GM12865 (cell line): ENCODE results near the gene MAP2K6.

ENCODE experiments used
- DNase-seq: peaks from one replicate; pipeline ENCODE4 v3.0.0; 2010; ENCODE audit warnings: low read depth
- H3K4me3 ChIP-seq: 2 replicates; pipeline ENCODE4 v1.5.1; 2011; ENCODE audit warnings: mild to moderate bottlenecking, low read depth, low read length, control low read depth
- CTCF ChIP-seq: IDR thresholded peaks from 2 replicates; pipeline ENCODE4 v1.5.1; 2011; ENCODE audit warnings: low read length, control low read depth, low read depth, inconsistent platforms; ENCODE audit not compliant: insufficient read depth; ENCODE audit errors: missing control alignments

The MAP2K6 gene

GRCh38 chr17:69552986-69553667, 138.6 kb downstream of the MAP2K6 start:
- H3K4me3 ChIP-seq: no peak overlapping the region
- peak; percentile 9 for DNase-seq
- no peak for TF ChIP-seq CTCF

- no peak overlapping the region for H3K4me3 ChIP-seq
- DNase-seq: no peak
- TF ChIP-seq CTCF: no peak
Observed at GRCh38 chr17:69555056-69555455, 140.6 kb downstream of the MAP2K6 start.

- TF ChIP-seq CTCF: no peak
- no peak for DNase-seq
- H3K4me3 ChIP-seq: no peak overlapping the region
Observed at GRCh38 chr17:69557339-69557738, 142.8 kb downstream of the MAP2K6 start.

- TF ChIP-seq CTCF: no peak
- DNase-seq: no peak
Observed at GRCh38 chr17:69558796-69559195, 144.3 kb downstream of the MAP2K6 start.

GRCh38 chr17:69560987-69561441, 146.5 kb downstream of the MAP2K6 start:
- H3K4me3 ChIP-seq: no peak overlapping the region
- no peak for DNase-seq
- no peak for TF ChIP-seq CTCF

More at GRCh38 chr17:69558796-69559195, 144.3 kb downstream of the MAP2K6 start:
- no peak overlapping the region for H3K4me3 ChIP-seq

- TF ChIP-seq CTCF: no peak
- H3K4me3 ChIP-seq: no peak overlapping the region
- DNase-seq: no peak
Observed at GRCh38 chr17:69561462-69561861, 147.0 kb downstream of the MAP2K6 start.

GRCh38 chr17:69565447-69565846, 150.9 kb downstream of the MAP2K6 start:
- no peak for TF ChIP-seq CTCF
- no peak for DNase-seq
- H3K4me3 ChIP-seq: no peak overlapping the region
